Measurements from ENCODE around the gene SIDT2.

The SIDT2 gene

DNA sequence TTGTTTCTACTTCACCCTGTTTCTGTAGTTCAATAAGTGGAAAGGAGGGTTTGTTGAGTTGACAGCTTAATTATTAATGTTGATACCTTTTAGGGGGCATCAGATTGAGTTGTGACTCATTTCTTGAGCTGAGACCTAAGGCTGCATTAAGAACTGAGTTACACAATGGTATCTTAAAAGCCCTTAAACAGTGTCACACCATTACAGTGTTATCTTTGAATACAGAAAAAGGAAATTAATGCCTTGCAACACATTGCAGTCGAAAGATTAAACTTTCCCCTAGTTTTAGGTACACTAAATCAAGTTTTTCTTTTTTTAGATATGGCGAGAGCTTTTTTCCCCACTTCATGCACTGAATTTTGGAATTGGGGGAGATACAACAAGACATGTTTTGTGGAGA is 17.7 kb upstream of the SIDT2 start:
- Histone ChIP-seq H3K4me3 (no peak overlapping the region), H3K27ac (no peak overlapping the region)
- no peak for DNase-seq (ENCODE audit: low spot score)
- TF ChIP-seq, protein P1, sequence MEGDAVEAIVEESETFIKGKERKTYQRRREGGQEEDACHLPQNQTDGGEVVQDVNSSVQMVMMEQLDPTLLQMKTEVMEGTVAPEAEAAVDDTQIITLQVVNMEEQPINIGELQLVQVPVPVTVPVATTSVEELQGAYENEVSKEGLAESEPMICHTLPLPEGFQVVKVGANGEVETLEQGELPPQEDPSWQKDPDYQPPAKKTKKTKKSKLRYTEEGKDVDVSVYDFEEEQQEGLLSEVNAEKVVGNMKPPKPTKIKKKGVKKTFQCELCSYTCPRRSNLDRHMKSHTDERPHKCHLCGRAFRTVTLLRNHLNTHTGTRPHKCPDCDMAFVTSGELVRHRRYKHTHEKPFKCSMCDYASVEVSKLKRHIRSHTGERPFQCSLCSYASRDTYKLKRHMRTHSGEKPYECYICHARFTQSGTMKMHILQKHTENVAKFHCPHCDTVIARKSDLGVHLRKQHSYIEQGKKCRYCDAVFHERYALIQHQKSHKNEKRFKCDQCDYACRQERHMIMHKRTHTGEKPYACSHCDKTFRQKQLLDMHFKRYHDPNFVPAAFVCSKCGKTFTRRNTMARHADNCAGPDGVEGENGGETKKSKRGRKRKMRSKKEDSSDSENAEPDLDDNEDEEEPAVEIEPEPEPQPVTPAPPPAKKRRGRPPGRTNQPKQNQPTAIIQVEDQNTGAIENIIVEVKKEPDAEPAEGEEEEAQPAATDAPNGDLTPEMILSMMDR (IDR thresholded peaks at IDR 0.05): no peak

DNA sequence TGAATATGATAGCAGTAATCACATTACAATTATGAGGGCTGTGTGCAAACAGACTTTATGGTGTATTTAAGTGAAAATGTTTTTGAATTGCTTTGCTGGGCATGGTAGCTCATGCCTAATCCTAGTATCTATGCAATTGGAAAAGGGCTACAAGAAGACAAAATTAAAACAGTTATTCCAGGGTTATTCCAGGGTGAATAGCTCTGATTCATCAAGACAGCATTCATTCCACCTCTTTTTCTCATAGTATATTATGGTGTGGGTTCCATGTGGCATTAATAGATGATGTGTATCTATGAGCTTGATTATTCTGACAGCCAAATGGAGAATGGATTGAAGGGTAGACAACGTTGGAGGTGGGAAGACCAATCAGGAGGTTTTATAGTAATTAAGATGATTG is 12.1 kb upstream of the SIDT2 start:
- no peak overlapping the region for H3K27ac ChIP-seq
- no peak for DNase-seq (ENCODE audit: low spot score)
- TF ChIP-seq, protein P1 (IDR thresholded peaks at IDR 0.05): no peak
- H3K4me3 ChIP-seq: no peak overlapping the region

DNA sequence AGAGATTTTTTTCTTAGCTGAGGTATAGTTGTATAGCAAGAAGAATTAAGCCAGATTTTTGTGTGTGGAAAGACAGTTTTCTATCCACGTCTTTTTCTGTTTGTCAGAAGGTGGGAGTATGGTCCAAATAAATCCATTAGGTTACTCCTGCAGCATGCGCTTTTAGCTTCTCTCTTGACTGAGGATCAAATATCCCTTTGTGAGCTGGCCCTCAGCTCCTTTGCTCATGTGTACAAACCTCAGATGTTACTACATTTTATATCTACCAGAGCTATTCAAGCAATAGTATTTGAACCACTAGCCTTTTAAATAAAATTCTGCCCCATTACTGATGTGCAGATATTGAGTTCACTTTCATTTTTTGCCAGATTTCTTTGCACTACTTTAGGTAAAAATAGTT is 8.8 kb upstream of the SIDT2 start:
- Histone ChIP-seq H3K4me3 (no peak overlapping the region), H3K27ac (no peak overlapping the region)
- TF ChIP-seq, protein P1 (IDR thresholded peaks at IDR 0.05): no peak
- DNase-seq (ENCODE audit: low spot score): no peak

DNA sequence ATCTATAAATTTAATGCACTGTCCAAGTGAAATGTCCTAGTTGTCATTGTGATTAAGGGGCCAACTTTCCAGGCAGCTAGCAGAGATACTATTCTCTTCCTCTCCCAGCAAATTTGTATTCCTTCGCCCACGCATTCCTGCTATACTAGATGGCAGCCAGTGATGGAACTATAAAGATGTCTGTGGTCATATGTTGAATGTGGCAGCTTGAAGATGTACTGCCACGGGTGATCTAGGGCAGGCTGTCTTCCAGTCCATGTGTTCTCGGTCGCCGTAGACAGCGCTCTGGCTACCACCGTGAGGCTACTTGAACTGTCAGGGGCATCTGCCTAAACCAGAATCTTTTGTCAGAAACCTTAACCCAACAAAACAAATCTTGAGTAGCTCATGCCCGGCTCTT is 8.3 kb upstream of the SIDT2 start:
- Histone ChIP-seq H3K4me3 (no peak overlapping the region), H3K27ac (no peak overlapping the region)
- no peak for DNase-seq (ENCODE audit: low spot score)
- TF ChIP-seq, protein P1 (IDR thresholded peaks at IDR 0.05): no peak

DNA sequence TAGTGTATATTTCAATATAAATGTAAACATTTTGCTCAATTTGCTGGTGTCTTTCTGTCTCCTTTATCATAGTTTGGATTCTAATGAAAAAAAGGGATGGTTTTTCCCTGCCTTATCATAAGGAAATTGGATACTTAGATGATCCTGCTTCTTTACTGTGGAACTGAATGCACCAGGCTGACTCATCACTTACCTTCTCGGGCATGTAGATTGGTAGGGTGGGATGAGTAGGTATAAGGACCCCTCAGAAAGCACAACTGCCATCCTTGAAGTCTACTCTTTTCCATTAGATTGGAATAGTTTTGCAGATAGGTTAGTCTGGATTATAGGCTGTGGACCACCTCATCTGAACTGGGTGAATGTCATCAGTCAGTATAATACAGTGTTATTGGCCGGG is 7.5 kb upstream of the SIDT2 start:
- TF ChIP-seq, protein P1 (IDR thresholded peaks at IDR 0.05): no peak
- no peak overlapping the region for H3K27ac ChIP-seq
- no peak for DNase-seq (ENCODE audit: low spot score)
- no peak overlapping the region for H3K4me3 ChIP-seq

DNA sequence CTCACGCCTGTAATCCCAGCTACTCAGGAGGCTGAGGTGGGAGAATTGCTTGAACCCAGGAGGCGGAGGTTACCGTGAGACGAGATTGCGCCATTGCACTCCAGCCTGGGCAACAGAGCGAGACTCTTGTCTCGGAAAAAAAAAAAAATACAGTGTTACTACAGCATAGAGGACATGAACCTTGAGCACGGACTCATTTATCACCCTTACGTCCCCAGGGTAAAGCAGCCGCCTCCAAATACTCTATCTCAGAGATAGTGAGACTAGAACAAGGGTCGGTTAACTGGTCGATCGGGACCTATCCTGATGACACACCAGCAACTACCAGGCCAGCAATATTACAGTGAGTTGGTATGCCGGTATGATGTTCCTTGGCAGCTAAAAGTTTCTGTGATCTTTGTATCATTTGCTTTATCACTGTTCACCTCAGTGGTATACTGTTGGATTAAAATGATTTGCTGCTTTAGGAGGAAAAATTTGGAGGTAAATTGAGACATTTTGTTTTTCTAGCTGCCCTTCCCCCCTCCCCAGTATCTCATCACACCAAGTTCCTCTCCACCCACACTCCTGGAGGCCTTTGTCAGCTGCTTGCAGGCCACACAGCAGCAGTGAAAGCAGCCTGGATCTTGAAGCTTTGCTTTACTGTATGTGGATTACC is 7.0 kb upstream of the SIDT2 start:
- TF ChIP-seq, protein P1 (IDR thresholded peaks at IDR 0.05): no peak
- Histone ChIP-seq H3K27ac (peak overlapping the region in 1 of 2 donors; percentile 61), H3K4me3 (no peak overlapping the region)
- no peak for DNase-seq (ENCODE audit: low spot score)

DNA sequence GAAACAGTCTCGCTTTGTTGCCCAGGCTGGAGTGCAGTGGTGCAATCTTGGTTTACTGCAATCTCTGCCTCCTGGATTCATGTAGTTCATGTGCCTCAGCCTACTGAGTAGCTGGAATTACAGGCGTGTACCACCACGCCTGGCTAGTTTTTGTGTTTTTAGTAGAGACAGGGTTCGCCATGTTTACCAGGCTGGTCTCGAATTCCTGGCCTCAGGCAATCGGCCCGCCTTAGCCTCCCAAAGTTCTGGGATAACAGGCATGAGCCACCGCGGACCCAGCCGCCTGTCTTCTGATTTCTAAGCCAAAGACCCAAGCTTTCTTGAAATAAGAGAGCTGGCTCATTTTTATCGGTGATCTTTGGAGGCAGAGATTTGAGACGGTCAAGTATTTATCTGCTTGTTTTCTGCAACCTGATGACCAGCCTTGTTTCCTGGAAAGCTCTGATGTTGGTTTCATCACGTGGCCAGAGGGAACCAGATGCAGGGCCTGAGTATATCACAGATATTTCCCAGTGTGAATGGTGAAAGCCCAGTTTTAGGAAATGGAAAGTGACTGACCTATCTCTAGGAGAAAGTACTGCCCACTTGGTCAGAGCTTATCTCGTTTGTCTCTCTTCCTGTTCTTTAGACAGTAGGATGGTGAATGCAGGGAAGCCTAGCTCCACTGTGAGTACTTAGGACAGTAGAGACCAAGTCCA is 5.7 kb upstream of the SIDT2 start:
- no peak for DNase-seq (ENCODE audit: low spot score)
- peak overlapping the region in 1 of 2 donors; percentile 52 for H3K27ac ChIP-seq

More for the DNA sequence above, 5.7 kb upstream of the SIDT2 start:
- H3K4me3 ChIP-seq: no peak overlapping the region
- TF ChIP-seq, protein P1 (IDR thresholded peaks at IDR 0.05): no peak

All from coronary artery (tissue), 2 donors.